HepG2 (cell line): Measurements from ENCODE around the gene TTYH2. TPM values are rescaled to one million over a fixed set of nuclear protein-coding genes. Genes with fewer than 3 reads are reported as not detected.
A peak's percentile ranks its signal among the peaks of the same experiment; 100 is the strongest.

Experiments used
- ATAC-seq: fragments of 200-7000 bp; cut with Tn5 transposase; 3 replicates; pipeline ENCODE4 v1.9.1; 2020; ENCODE audit warnings: mild to moderate bottlenecking, moderate library complexity
- BruUV-seq: library from RNA; stranded (reverse); fragments of 400-500 nt; replicated peaks from 2 replicates; lab custom pipeline; 2021; lab: Mats Ljungman, UMichigan
- CTCF ChIA-PET: fragments of 300-600 bp; formaldehyde crosslinking; extraction: SDS; loops from one replicate; lab custom pipeline; 2021; ENCODE audit warnings: low total read pairs, inconsistent platforms, low intra/inter-chr PET ratio; lab: Yijun Ruan, JAX
- POLR2A ChIA-PET: fragments of 350-600 bp; sonication (Branson Sonifier 250); formaldehyde crosslinking; loops from one replicate; lab custom pipeline; 2020; ENCODE audit warnings: antibody characterized with exemption, inconsistent platforms; lab: Yijun Ruan, JAX
- DNase-seq: peaks from one replicate; pipeline ENCODE4 v3.0.0-alpha.2; 2015; ENCODE audit warnings: low spot score
- FAIRE-seq: peaks from 3 replicates; lab custom pipeline; 2011; peaks lifted over from hg19 to GRCh38; lab: Jason Lieb, UNC
- H2AFZ ChIP-seq: one replicate; pipeline ENCODE4 v1.6.1; 2011; ENCODE audit warnings: low read length, inconsistent platforms
- H3K27ac ChIP-seq: fragments of 300-600 bp; 3 replicates; pipeline ENCODE4 v1.8.0; 2011; ENCODE audit warnings: mixed run types, mild to moderate bottlenecking, mixed read lengths, low read length, inconsistent platforms; ENCODE audit not compliant: insufficient read depth; ENCODE audit errors: extremely low read length
- H3K27me3 ChIP-seq, 2 experiments: fragments of 200-600 bp in 1 of 2; 2 replicates in 1 of 2; 3 replicates in 1 of 2; pipeline versions ENCODE4 v1.6.0 to v1.8.0; 2011; ENCODE audit warnings: low read length in 2 of 2, mild to moderate bottlenecking in 2 of 2, moderate library complexity in 2 of 2, inconsistent platforms in 1 of 2; ENCODE audit not compliant: insufficient read depth in 2 of 2, control insufficient read depth in 1 of 2
- H3K36me3 ChIP-seq, 2 experiments: fragments of 200-600 bp in 1 of 2; replicated peaks in 1 of 2; 2 replicates in 1 of 2; 3 replicates in 1 of 2; pipeline versions ENCODE4 v1.5.1 to v1.8.0; 2011; ENCODE audit warnings: low read length in 2 of 2, inconsistent platforms in 1 of 2; ENCODE audit not compliant: insufficient read depth in 2 of 2, control insufficient read depth in 1 of 2
- H3K4me1 ChIP-seq: 2 replicates; pipeline ENCODE4 v1.5.1; 2012; ENCODE audit warnings: low read length, inconsistent platforms; ENCODE audit not compliant: insufficient read depth
- H3K4me2 ChIP-seq: 2 replicates; pipeline ENCODE4 v1.6.0; 2011; ENCODE audit warnings: low read depth, low read length, inconsistent platforms
- H3K4me3 ChIP-seq, 3 experiments: fragments of 200-600 bp in 1 of 3; sonication (generic), shearing (Covaris generic) in 1 of 3; replicated peaks in 1 of 3; 2 replicates each; pipeline ENCODE4 v1.5.1; 2011 to 2016; ENCODE audit warnings: low read length in 3 of 3, inconsistent platforms in 2 of 3, low read depth in 2 of 3, mild to moderate bottlenecking in 2 of 3, control low read depth in 1 of 3, mixed read lengths in 1 of 3; ENCODE audit not compliant: insufficient read depth in 1 of 3
- H3K79me2 ChIP-seq: one replicate; pipeline ENCODE4 v1.6.1; 2011; ENCODE audit warnings: low read length, inconsistent platforms; ENCODE audit not compliant: insufficient read depth
- H3K9ac ChIP-seq: 2 replicates; pipeline ENCODE4 v1.6.0; 2011; ENCODE audit warnings: mild to moderate bottlenecking, low read depth, low read length, inconsistent platforms; ENCODE audit not compliant: insufficient read depth
- H3K9me3 ChIP-seq: 2 replicates; pipeline ENCODE4 v1.5.1; 2012; ENCODE audit warnings: mild to moderate bottlenecking, low read length
- H4K20me1 ChIP-seq: 2 replicates; pipeline ENCODE4 v1.6.0; 2011; ENCODE audit warnings: inconsistent platforms, mild to moderate bottlenecking, low read length, moderate library complexity; ENCODE audit not compliant: insufficient read depth
- CCDC6 ChIP-seq: sonication (generic); formaldehyde crosslinking; IDR thresholded peaks from 2 replicates; pipeline ENCODE4 v1.8.1; 2022; ENCODE audit warnings: mild to moderate bottlenecking, missing genetic modification reagents, moderate library complexity
- SMARCE1 ChIP-seq: fragments of 450-650 bp; IDR thresholded peaks from 2 replicates; pipeline ENCODE4 v1.6.1; 2017; ENCODE audit warnings: borderline replicate concordance
- YEATS2 ChIP-seq: sonication (generic); formaldehyde crosslinking; IDR thresholded peaks from 2 replicates; pipeline ENCODE4 v1.4.0; 2020; ENCODE audit warnings: missing genetic modification reagents, borderline replicate concordance
- ZFP36 ChIP-seq: fragments of 150-350 bp; IDR thresholded peaks from 2 replicates; pipeline ENCODE4 v1.6.1; 2018; ENCODE audit warnings: borderline replicate concordance, low read length, low read depth; ENCODE audit not compliant: partially characterized antibody
- ZFP90 ChIP-seq: sonication (generic); formaldehyde crosslinking; IDR thresholded peaks from 2 replicates; pipeline ENCODE4 v1.8.0; 2022; ENCODE audit warnings: missing genetic modification reagents, mild to moderate bottlenecking, inconsistent platforms, borderline replicate concordance
- ZNF292 ChIP-seq: sonication (generic); formaldehyde crosslinking; IDR thresholded peaks from 2 replicates; pipeline ENCODE4 v1.8.1; 2022; ENCODE audit warnings: mild to moderate bottlenecking, low read depth, missing genetic modification reagents, borderline replicate concordance
- ZNF792 ChIP-seq: IDR thresholded peaks from 2 replicates; pipeline ENCODE4 v1.6.1; 2016
- WGBS: methylation state at CpG from one replicate; pipeline ENCODE4 v1.1.6; 2017; ENCODE audit warnings: low lambda C conversion rate; 5-methylcytosine and 5-hydroxymethylcytosine counted together
- in situ Hi-C: cut with HindIII; loops from 2 replicates; pipeline ENCODE4 v1.10.0; 2017; ENCODE audit warnings: low pct_unique_long_range_greater_than_20kb; ENCODE audit not compliant: extremely low pct_ligation_motif_present
- intact Hi-C: fragments of 100-400 bp; cut with micrococcal nuclease; formaldehyde crosslinking; loops from one replicate; pipeline ENCODE4 v1.10.0; 2022; ENCODE audit not compliant: unreplicated experiment
- polyA plus RNA-seq, 8 experiments: library from polyadenylated mRNA; depleted of rRNA in 3 of 8; stranded (reverse) in 7 of 8; unstranded in 1 of 8; fragments of >200 nt; fragmentation: Illumina TruSeq in 4 of 8; extraction: Trizol in 4 of 8; gene quantifications; 2 replicates each; pipeline versions ENCODE4 v1.2.1 to v1.2.3, GENCODE V29; 2011 to 2016; ENCODE audit warnings: low read depth in 4 of 8, missing spikeins in 1 of 8, mixed read lengths in 1 of 8; ENCODE audit not compliant: insufficient read depth in 1 of 8
- total RNA-seq, 5 experiments: library from RNA; depleted of rRNA; stranded (reverse); fragments of >200 nt; fragmentation: Illumina TruSeq; extraction: Trizol; gene quantifications; 2 replicates each; pipeline ENCODE4 v1.2.3, GENCODE V29; 2016; ENCODE audit warnings: low read depth in 1 of 5
- TF ChIP-seq, protein P1 (sequence below): sonication (generic); formaldehyde crosslinking; IDR thresholded peaks from 2 replicates; pipeline ENCODE4 v1.5.0; 2020; ENCODE audit warnings: missing genetic modification reagents
- TF ChIP-seq, protein P2 (sequence below): sonication (generic); formaldehyde crosslinking; IDR thresholded peaks from 2 replicates; pipeline ENCODE4 v1.8.1; 2023; ENCODE audit warnings: missing genetic modification reagents, inconsistent platforms, borderline replicate concordance

The TTYH2 gene
- total and polyA plus RNA-seq, 2 of the 13 experiments (the other 11 are each of a cell fraction or from before 2014, with no cell fraction given), result 0.77 to 0.96 TPM

DNA sequence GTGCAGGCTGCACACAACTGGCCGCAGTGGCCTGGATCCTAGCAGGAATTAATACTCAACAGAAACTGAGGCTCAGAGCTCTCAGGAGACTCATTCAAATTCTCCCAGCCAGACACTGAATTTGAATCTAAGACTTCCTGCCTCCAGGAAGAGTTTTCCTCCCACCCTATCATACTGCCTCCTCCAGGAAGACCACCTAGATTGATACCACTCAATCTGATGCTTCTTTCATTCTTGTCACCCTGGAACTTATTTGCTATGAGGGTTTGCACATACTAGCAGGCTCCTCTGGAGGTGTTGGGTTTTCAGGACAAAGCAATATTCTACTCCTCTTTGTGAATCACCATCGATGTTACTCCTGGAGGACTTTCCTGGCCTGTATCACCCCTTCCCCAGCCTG lies 15.6 kb upstream of the TTYH2 start:
- H3K27me3 ChIP-seq, result peaks cover 27 to 83% of the 10 kb centered on the region in 2 experiments
- no peak overlapping the region for H3K9ac ChIP-seq
- FAIRE-seq, result no peak
- no peaks in the 10 kb centered on the region for H3K79me2 ChIP-seq
- no peak overlapping the region for H3K27ac ChIP-seq
- ChIA-PET CTCF (no interaction called here), POLR2A (no interaction called here)
- H3K4me3 ChIP-seq, result no peak overlapping the region
- no peaks in the 10 kb centered on the region for H4K20me1 ChIP-seq
- no peak overlapping the region for H2AFZ ChIP-seq
- DNase-seq, result no peak
- peaks cover 10% of the 10 kb centered on the region for H3K4me1 ChIP-seq
- in situ Hi-C loops, result no loop called here
- no peaks in the 10 kb centered on the region for H3K9me3 ChIP-seq
- intact Hi-C loops, result no loop called here
- ATAC-seq, result no peak
- no peak overlapping the region for H3K4me2 ChIP-seq
- TF ChIP-seq ZNF792 (CRISPR knock-in tag) (no peak), ZFP36 (peak; percentile 72)
- 15% methylated on average over 2 of the region's 2 CpGs for WGBS
- no TSS peak for BruUV-seq
- no peaks in the 10 kb centered on the region for H3K36me3 ChIP-seq

GRCh38 chr17:74198694-74199093 lies 14.7 kb upstream of the TTYH2 start:
- Histone ChIP-seq H3K4me1 (peaks cover 1% of the 10 kb centered on the region), H4K20me1 (peaks cover 1% of the 10 kb centered on the region; the same call in 1 of the 2 replicates), H2AFZ (no peak overlapping the region), H3K4me3 (no peak overlapping the region), H3K9me3 (no peaks in the 10 kb centered on the region), H3K9ac (no peak overlapping the region), H3K27ac (no peak overlapping the region), H3K27me3 (peaks cover 27 to 84% of the 10 kb centered on the region in 2 experiments), H3K36me3 (no peaks in the 10 kb centered on the region), H3K79me2 (peaks cover 3% of the 10 kb centered on the region), H3K4me2 (no peak overlapping the region)
- 37% methylated on average over 6 of the region's 6 CpGs for WGBS
- no peak for FAIRE-seq
- DNase-seq, result no peak
- intact Hi-C loops (loop anchor here (1.0 kb wide), 1 partner anchor 108 kb away; no protein-coding TSS in a partner anchor), in situ Hi-C loops (no loop called here)
- TF ChIP-seq CCDC6 (CRISPR knock-in tag) (no peak), SMARCE1 (no peak), YEATS2 (CRISPR knock-in tag) (no peak), ZFP90 (CRISPR knock-in tag) (no peak), ZNF292 (CRISPR knock-in tag) (no peak)
- TF ChIP-seq, protein P1, sequence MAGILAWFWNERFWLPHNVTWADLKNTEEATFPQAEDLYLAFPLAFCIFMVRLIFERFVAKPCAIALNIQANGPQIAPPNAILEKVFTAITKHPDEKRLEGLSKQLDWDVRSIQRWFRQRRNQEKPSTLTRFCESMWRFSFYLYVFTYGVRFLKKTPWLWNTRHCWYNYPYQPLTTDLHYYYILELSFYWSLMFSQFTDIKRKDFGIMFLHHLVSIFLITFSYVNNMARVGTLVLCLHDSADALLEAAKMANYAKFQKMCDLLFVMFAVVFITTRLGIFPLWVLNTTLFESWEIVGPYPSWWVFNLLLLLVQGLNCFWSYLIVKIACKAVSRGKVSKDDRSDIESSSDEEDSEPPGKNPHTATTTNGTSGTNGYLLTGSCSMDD, result no peak
- TF ChIP-seq, protein P2, sequence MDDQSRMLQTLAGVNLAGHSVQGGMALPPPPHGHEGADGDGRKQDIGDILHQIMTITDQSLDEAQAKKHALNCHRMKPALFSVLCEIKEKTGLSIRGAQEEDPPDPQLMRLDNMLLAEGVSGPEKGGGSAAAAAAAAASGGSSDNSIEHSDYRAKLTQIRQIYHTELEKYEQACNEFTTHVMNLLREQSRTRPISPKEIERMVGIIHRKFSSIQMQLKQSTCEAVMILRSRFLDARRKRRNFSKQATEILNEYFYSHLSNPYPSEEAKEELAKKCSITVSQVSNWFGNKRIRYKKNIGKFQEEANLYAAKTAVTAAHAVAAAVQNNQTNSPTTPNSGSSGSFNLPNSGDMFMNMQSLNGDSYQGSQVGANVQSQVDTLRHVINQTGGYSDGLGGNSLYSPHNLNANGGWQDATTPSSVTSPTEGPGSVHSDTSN (CRISPR knock-in tag), result no peak
- no peak for ATAC-seq
- CTCF ChIA-PET, result interaction anchor here (1.9 kb wide), 1 partner anchor 109 kb away, joined by 16 read pairs; no protein-coding TSS in a partner anchor
- POLR2A ChIA-PET, result no interaction called here
- BruUV-seq, result no TSS peak
